Measurements from ENCODE around the gene SALL2.

The SALL2 gene

GRCh38 chr14:21528381-21529348 lies 2.5 kb upstream of the SALL2 start:
- DNase-seq (ENCODE audit: low read depth in 2 of 2): no peak

- DNase-seq (ENCODE audit: low read depth in 2 of 2): no peak
These were observed 1.2 kb upstream of the SALL2 start for GRCh38 chr14:21527318-21527679.

- DNase-seq (ENCODE audit: low read depth in 2 of 2): no peak
These were observed 649 bp upstream of the SALL2 start for GRCh38 chr14:21526672-21527317.

- no peak for DNase-seq (ENCODE audit: low read depth in 2 of 2)
These were observed 580 bp downstream of the SALL2 start for GRCh38 chr14:21525571-21525961.

- no peak for DNase-seq (ENCODE audit: low read depth in 2 of 2)
These were observed 1.3 kb downstream of the SALL2 start for GRCh38 chr14:21524575-21525490.

- DNase-seq (ENCODE audit: low read depth in 2 of 2): no peak
These were observed 2.9 kb downstream of the SALL2 start for GRCh38 chr14:21523203-21523602.

- peak in 1 of 2 experiments; percentile 37 for DNase-seq (ENCODE audit: low read depth in 2 of 2)
These were observed 4.6 kb downstream of the SALL2 start for GRCh38 chr14:21521501-21521900.

- DNase-seq (ENCODE audit: low read depth in 2 of 2): no peak
These were observed 5.4 kb downstream of the SALL2 start for GRCh38 chr14:21520767-21521166.

- no peak for DNase-seq (ENCODE audit: low read depth in 2 of 2)
These were observed 7.4 kb downstream of the SALL2 start for GRCh38 chr14:21518725-21519124.

- DNase-seq (ENCODE audit: low read depth in 2 of 2): no peak
These were observed 11.8 kb downstream of the SALL2 start for GRCh38 chr14:21514341-21514740.

- peak; percentile 96 to 97 for DNase-seq (ENCODE audit: low read depth in 2 of 2)
These were observed 15.2 kb downstream of the SALL2 start, which contains the start of gene METTL3 for GRCh38 chr14:21510735-21511657. Gene METTL3, minus strand, starts transcription at chr14:21511340. Its CDS starts 117 bp downstream, at chr14:21511223.

GRCh38 chr14:21509432-21510143 lies 16.6 kb downstream of the SALL2 start:
- no peak for DNase-seq (ENCODE audit: low read depth in 2 of 2)

GRCh38 chr14:21506557-21506956 lies 19.6 kb downstream of the SALL2 start:
- DNase-seq (ENCODE audit: low read depth in 2 of 2): no peak

GRCh38 chr14:21505012-21505553 lies 21.1 kb downstream of the SALL2 start:
- no peak for DNase-seq (ENCODE audit: low read depth in 2 of 2)

GRCh38 chr14:21503376-21503775 lies 22.8 kb downstream of the SALL2 start:
- DNase-seq (ENCODE audit: low read depth in 2 of 2): no peak

- DNase-seq (ENCODE audit: low read depth in 2 of 2): no peak
These were observed 24.6 kb downstream of the SALL2 start for GRCh38 chr14:21501568-21501967.

GRCh38 chr14:21498540-21499526 lies 27.3 kb downstream of the SALL2 start:
- DNase-seq (ENCODE audit: low read depth in 2 of 2): no peak

GRCh38 chr14:21496453-21496852 lies 29.7 kb downstream of the SALL2 start:
- DNase-seq (ENCODE audit: low read depth in 2 of 2): no peak

Measured in fibroblast of skin of left biceps (primary cell).